EL (cell line): Measurements from ENCODE around the gene C1orf159.
"Not testable (repeated sequence)": the region's sequence is repeated elsewhere in the genome, so short reads cannot be mapped to it uniquely, and the experiment has no call there.

Source experiments
- DNase-seq: peaks from one replicate; pipeline ENCODE4 v3.0.0-alpha.2; 2016

C1orf159 gene

DNA sequence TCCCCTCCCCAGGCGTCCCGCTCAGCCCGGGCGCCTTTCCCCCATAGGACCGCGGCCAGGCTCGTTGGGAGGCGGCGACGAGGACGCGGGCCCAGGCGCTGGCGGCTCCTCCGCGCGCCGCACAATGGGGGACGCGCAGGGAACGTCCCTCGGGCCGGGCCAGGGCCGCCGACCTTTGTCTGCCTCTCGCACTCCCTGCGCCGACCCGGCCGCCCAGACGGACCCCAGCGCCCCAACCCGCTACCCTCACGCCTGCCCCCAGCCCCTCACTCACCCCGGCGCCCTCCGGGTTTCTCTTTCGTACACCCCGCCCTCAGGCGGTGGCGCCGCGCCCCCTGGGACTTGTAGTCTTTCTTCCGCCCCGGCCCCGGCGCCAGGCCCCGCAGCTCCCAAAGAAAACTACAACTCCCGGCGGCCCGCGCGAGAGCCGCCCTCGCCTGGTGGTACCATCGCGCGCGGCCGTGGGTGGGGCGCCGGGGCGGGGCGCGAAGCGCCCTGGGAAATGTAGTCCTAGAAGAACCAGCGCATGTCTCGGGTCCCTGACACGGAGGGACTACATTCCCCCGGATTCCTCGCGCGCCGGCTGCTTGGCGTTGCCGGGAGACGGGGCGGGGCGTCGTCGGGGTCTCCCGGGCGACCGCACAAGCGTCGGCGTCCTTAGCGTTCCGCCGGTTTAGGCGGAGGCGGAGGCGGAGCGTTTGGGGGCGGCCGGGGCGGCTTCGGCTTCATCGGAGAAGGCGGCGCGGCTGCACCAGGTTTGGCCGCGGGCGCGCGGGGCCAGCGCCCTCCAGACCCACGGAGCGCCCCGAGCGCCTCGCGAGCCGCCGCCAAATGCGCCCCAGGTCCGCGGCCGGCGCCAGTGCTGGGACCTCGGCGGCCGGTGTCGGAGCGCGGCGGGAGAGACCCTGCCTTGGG is at the start of gene C1orf159:
C1orf159 (minus strand) TSS at position 304 of the 915 bp plus-strand sequence. CDS start 24,546 bp downstream, outside the sequence.
- DNase-seq, result peak; percentile 98

DNA sequence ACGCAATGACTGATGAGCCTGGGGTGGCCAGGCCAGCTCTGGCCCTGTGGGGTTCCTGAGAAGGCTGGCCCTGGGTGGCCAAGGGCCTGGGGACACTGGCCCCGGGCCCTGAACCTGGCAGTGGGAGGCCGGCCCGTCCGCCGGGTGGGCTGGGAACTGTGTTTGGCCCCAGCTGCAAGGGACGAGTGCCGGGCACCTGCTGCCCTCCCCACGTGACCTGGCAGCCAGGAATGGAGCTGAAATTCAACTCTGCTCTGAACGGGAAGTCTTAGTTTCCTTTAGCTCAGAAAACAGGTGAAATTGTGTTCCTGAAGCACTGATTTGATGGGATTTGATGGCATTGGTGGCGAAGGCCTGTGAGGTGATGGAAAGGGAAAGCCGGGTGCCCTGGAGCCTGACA is 49.6 kb upstream of the C1orf159 start:
- DNase-seq, result no peak

GRCh38 chr1:1164701-1165451 is 49.0 kb upstream of the C1orf159 start:
- no peak for DNase-seq

DNA sequence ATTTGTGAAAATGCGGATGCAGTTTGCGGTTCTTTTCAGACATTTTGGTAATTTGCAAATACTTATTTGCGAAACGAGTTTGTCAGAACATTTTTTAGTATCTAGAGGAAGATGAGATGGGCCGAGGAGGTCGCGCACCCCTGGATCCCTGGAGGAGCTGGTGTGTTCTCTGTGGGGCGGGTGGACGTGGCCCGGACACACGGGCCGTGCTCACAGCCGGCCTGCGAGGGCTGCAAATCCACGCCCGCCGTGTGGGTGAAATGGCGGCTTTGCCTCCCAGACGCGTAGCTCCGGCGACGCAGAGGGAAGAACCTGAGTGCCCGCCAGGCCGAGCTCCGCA is 48.4 kb upstream of the C1orf159 start:
- no peak for DNase-seq

GRCh38 chr1:1163538-1164070 is 47.7 kb upstream of the C1orf159 start:
- no peak for DNase-seq

DNA sequence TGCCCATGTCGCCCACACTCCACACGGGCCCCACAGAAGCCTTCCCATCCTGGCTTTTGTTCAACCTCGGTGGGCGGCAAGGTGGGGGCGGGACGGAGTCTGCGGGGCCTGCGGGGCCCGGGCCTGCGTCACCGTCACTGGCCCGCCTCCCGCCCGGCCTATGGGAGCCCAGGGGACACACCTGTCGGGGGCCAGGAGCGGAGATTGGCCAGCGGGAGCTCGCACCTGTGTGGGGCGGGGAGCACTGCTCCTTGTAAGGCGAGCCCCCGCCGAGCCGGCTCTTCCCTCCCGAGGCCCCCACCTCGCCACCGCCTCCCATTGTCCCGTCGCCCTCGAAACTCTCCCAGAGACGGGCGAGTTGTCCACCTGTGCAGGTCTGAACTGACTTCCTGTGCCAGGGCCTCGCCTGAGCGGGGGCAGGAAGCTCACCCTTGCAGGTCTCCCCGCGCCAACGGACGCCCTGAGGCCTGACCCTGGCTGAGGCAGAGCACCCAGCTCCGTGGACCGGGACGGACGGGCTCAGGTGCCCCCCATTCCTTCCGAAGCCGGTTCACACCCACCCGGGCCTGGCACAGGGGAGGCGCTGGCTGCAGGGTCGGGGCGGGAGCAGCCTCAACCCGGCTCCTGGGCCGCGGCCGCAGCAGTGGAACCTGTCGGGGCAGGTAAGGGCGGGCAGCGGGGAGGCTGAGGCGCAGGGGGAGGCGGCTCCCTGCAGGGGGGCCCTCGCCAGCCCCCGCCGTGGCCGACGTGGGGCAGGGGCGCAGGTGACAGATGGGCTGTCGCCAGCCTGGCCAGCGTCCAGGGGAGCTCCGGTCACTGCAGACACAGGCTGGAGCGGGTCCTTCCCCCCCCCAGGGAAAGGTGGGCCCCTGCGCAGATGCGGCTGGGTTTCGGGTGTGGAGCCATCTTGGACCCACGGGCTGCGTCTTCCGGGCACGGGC is 47.0 kb upstream of the C1orf159 start:
- DNase-seq, result no peak

GRCh38 chr1:1161683-1162079 is 45.8 kb upstream of the C1orf159 start:
- DNase-seq, result no peak

DNA sequence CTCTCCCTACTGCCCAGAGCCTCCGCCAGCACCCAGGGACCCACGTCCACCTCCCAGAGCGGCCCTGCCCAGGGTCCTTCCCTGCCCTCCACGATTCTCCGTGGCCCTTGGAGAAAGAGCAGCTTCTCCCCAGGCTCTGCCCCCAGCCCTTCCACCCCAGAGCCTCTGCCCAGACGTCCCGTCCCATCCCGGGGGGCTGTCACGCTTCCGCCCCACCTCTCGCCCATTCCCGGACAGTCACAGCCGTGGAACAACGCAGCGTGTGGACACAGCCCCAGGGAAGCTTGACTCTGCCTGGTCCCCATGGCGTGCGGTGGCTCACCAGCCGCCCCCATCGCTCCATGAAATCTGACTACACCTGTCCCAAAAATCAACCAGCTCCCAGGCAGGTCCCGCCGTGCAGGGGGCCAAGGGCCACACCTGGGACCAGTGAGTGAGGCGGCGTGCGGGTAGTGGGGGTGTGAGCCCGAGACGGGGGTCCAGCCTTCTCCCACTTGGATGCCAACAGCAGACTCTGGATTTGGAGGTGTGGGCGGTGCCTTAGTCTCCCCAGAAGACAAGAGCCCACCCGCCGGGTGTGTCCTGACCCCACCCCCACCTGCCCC is 45.3 kb upstream of the C1orf159 start:
- DNase-seq, result no peak

DNA sequence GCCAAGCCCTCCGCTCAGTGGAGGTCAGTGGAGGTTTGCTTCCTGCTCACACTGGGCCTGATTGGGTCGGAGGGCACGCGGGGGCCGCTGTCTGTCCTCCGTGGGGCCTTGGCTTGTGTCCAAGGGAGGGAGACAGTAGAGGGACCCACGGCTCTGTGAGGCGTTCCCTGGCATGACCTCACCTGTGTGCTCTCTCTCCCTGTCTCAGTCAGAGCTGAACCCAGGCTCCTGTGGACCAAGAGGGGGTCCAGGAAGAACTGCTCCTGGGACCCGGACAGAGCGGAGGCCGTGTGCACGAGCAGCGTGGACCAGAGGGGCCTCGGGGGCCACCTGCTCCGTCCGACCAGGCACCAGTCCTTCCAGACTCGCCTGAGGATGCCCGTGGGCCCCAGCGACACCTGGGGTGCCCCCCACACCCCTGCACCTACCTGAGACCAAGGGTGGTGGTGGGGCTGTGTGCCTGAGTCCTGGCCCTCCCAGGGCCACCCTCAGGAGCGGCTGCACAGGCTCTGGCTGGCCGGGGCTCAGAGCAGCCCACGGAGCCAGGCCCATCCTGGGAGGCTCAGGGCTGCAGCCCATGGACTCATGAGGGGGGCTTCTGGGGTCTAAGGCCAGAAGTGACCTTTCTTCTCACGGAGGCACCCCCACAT is 44.5 kb upstream of the C1orf159 start:
- DNase-seq, result no peak

DNA sequence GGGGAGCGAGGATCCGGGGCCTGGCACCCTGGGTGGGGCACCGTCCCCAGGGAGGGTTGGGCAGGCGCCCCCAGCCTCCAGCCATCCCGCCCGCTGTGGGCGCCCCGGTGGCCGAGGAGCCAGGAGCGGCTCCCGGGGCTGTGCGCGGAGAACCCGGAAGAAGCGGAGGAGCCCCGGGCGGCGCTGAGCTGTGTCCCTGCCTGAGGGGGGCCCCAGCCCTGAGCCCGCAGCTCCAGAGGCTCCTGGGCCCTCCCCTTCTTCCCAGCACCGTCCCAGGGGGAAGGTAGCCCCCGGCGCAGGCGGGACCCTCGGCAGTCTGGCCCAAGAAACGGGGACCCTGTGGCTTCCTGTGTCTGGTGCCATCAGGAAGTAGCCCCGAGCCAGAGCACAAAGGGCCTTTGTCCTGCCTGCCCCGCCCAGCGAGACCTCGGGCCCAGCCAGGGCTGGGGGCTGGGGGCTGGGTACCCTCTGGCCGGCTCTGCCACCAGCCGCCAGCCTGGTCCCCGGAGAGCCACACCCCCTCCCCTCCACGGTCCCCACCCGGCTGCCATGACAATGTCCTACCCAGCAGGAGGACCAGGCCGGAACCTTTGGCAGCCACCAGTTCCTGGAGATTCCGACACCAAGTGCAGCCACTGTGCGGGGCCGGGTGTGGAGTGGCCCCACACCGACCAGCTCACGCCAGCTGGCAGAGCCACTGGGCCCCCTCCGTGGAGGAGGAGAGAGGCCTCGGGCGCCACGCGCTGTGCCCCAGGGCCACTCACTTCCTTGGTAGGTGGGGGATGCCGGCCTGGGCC is 42.2 kb upstream of the C1orf159 start:
- peak; percentile 28 for DNase-seq

GRCh38 chr1:1157426-1157913 is 41.6 kb upstream of the C1orf159 start:
- DNase-seq, result peak; percentile 93

- no peak for DNase-seq
These were observed 41.1 kb upstream of the C1orf159 start for GRCh38 chr1:1157033-1157365.

DNA sequence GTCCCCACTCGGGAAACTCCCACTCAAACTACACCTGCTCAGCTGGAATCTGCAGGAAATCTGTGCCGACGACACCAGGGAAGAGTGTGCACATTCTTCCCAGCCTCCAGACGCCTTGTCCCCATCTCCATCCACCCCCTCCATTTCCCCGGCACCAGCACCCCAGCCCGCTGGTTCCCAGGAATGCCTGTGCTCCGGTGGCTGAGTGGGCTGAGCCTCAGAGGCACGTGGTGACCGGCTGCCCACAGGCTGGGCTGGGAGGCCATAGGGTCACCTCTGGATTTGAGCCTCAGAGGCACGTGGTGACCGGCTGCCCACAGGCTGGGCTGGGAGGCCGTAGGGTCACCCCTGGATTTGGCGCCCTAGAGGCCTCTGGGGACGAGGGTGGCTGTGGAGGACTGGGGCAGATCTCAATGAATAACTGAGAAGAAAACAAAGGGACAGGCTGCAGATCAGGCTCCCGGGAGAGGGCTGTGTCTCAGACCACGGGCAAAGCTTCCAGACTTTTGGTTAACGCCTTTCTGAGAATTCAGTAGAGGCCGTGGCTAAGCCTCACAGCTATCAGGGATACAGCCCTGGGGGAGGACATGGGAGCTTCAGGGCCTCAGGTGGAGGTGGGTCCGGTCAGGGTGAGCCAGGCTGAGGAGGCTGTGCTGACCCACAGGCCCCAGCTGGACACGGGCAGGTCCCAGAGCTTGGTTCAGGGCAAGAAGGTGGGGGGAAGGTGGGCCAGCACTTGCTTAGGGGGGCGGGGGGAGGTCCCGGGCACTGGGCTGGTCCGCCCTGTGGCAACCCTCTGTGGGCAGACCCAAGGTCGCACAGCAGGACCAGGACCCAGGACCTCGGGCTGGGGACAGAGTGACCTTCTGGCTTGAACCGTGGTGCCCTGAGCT is 40.5 kb upstream of the C1orf159 start:
- DNase-seq, result no peak

- no peak for DNase-seq
These were observed 39.4 kb upstream of the C1orf159 start for GRCh38 chr1:1155258-1155657.

DNA sequence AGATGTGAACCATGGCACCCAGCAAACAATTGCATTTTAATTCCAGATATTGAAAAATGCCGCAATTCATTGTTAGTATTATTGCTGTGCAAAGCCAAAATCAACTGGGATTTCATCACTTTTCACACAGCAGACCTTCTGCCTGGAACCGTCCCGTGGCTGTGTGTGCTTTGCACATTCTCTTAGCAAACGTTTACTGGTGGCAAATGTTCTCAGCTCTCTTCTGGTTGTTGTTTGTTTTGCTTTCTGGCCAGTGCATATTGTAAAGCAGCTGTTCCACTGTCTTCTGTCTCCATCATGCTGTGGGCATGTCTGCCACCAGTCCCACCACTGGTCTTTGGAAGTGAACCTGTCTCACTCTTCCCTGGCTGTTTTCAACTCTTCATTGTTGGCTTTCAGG is 38.0 kb upstream of the C1orf159 start:
- DNase-seq, result no peak

- DNase-seq, result not testable (repeated sequence)
These were observed 37.3 kb upstream of the C1orf159 start for GRCh38 chr1:1153215-1153614.

- DNase-seq, result not testable (repeated sequence)
These were observed 36.5 kb upstream of the C1orf159 start for GRCh38 chr1:1152431-1152830.

- DNase-seq, result no peak
These were observed 35.4 kb upstream of the C1orf159 start for GRCh38 chr1:1151306-1151705.

DNA sequence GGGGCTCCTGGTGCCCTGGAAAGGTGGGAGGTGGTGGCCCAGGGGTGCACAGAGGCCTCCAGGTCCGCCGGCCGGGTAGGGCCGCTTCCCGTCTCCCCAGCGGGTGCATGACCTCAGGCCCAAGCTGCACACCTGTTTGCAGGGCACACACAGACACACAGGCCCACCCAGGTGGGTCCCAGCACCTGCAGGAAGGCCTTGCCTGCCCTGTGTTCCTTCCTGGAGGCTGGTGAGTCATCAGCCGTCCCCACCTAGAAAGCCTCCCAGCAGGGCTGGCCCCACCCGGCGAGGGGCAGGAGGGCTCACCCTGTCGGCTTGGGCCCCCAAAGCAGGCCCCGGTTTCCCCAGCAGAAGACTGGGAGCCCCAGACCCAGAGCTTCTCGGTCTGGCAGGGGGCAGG is 34.2 kb upstream of the C1orf159 start:
- DNase-seq, result no peak

- no peak for DNase-seq
These were observed 33.5 kb upstream of the C1orf159 start for GRCh38 chr1:1149416-1149815.
